ENCODE data around the gene SSX1. TPM values are rescaled to one million over a fixed set of nuclear protein-coding genes. Genes with fewer than 3 reads are reported as not detected.
"Not testable (repeated sequence)": the region's sequence is repeated elsewhere in the genome, so short reads cannot be mapped to it uniquely, and the experiment has no call there.

Gene SSX1, protein sequence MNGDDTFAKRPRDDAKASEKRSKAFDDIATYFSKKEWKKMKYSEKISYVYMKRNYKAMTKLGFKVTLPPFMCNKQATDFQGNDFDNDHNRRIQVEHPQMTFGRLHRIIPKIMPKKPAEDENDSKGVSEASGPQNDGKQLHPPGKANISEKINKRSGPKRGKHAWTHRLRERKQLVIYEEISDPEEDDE
- polyA plus RNA-seq (2013): not detected in 2 replicates

DNA sequence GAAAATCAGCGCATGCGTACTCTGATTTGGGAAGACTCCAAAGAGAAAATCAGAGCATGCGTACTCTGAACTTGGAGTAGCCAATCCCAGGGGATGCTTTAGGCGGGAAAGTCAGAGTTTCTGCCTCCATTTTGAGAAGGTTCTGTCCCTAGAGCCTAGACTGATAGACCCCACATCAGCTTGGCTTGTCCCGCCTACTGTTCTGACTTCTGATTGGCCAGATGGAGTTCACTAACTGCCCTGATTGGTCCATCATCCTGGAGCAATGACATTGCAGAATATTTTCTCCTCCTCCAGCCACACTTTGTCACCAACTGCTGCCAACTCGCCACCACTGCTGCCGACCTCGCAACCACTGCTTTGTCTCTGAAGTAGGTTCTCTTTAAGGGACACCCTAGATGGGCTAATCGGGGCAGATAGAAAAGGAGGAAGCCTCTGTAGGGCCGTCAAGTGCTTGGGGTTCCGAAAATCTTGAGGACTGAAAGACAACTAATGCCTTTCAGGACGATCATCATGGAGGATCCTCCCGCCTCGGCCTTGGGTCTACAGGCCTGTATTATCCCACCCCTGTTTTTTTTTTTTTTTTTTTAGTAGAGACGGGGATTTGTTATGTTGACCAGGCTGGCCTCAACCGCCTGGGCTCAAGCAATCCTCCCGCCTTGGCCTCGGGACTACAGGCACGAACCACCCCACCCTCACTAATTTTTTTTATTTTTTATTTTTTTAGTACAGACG, at the start of gene SSX1:
Gene SSX1, plus strand, starts transcription at position 331 of the 735 bp plus-strand sequence. CDS start 1,850 bp downstream, outside the sequence.
- H2BK5ac ChIP-seq (ENCODE audit: low read depth, low read length, poor library complexity); H3K27me3 ChIP-seq (ENCODE audit: insufficient read depth, low read length); H3K4me1 ChIP-seq (ENCODE audit: control insufficient read depth in 1 of 2, insufficient read depth in 2 of 2, low read length in 2 of 2); H3K4ac ChIP-seq (ENCODE audit: low read depth, low read length); H3K4me3 ChIP-seq (ENCODE audit: low read depth, low read length); H3K79me1 ChIP-seq (ENCODE audit: low read length); H2AK5ac ChIP-seq (ENCODE audit: low read length); H3K79me2 ChIP-seq (ENCODE audit: control insufficient read depth, insufficient read depth, low read length, poor library complexity); H4K8ac ChIP-seq (ENCODE audit: low read depth, low read length); H3K23ac ChIP-seq (ENCODE audit: low read length); H3K14ac ChIP-seq (ENCODE audit: low read length); H3K27ac ChIP-seq (ENCODE audit: low read depth, low read length); H4K91ac ChIP-seq (ENCODE audit: low read depth, low read length); H3K18ac ChIP-seq (ENCODE audit: low read length); H3K4me2 ChIP-seq (ENCODE audit: low read length); H2BK120ac ChIP-seq (ENCODE audit: insufficient read depth, low read length, poor library complexity); H3K9ac ChIP-seq (ENCODE audit: low read length); H2AFZ ChIP-seq (ENCODE audit: insufficient read depth, low read length, poor library complexity); H4K12ac ChIP-seq (ENCODE audit: low read depth, low read length); H2BK12ac ChIP-seq (ENCODE audit: low read length); H3K9me3 ChIP-seq (ENCODE audit: insufficient read depth, low read depth, low read length); H3K36me3 ChIP-seq (ENCODE audit: control insufficient read depth in 1 of 2, insufficient read depth in 2 of 2, low read length in 2 of 2); DNase-seq: not testable (repeated sequence)
- no CpG with 5 or more reads among the region's 20 CpGs for WGBS (ENCODE audit: extremely low coverage, insufficient coverage, insufficient read length)

DNA sequence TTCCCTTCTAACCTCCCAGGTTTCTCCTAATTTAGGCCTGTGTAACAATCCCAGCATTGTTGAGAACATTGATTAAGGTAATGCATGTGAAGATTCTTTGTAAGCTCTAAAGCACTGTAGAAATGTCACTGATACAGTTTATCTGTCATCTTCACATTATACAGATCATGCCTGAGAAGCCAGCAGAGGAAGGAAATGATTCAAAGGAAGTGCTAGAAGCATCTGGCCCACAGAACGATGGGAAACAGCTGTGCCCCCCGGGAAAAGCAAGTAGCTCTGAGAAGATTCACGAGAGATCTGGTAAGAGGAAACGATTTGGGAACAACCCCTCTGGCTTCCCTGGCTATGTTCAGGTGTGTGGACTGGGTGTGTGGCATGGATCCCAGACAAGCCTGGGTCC, 40.9 kb upstream of the SSX1 start:
- H3K27ac ChIP-seq (ENCODE audit: low read depth, low read length); H4K8ac ChIP-seq (ENCODE audit: low read depth, low read length); H3K9ac ChIP-seq (ENCODE audit: low read length); H3K79me2 ChIP-seq (ENCODE audit: control insufficient read depth, insufficient read depth, low read length, poor library complexity); H3K4ac ChIP-seq (ENCODE audit: low read depth, low read length); H2AFZ ChIP-seq (ENCODE audit: insufficient read depth, low read length, poor library complexity); H4K12ac ChIP-seq (ENCODE audit: low read depth, low read length); H3K18ac ChIP-seq (ENCODE audit: low read length); H2BK5ac ChIP-seq (ENCODE audit: low read depth, low read length, poor library complexity); H3K27me3 ChIP-seq (ENCODE audit: insufficient read depth, low read length); H3K4me1 ChIP-seq (ENCODE audit: control insufficient read depth in 1 of 2, insufficient read depth in 2 of 2, low read length in 2 of 2); H2BK120ac ChIP-seq (ENCODE audit: insufficient read depth, low read length, poor library complexity); H2BK12ac ChIP-seq (ENCODE audit: low read length); H3K14ac ChIP-seq (ENCODE audit: low read length); H3K36me3 ChIP-seq (ENCODE audit: control insufficient read depth in 1 of 2, insufficient read depth in 2 of 2, low read length in 2 of 2); H3K23ac ChIP-seq (ENCODE audit: low read length); H3K79me1 ChIP-seq (ENCODE audit: low read length); H3K9me3 ChIP-seq (ENCODE audit: insufficient read depth, low read depth, low read length); H2AK5ac ChIP-seq (ENCODE audit: low read length); H4K91ac ChIP-seq (ENCODE audit: low read depth, low read length); H3K4me3 ChIP-seq (ENCODE audit: low read depth, low read length); H3K4me2 ChIP-seq (ENCODE audit: low read length): not testable (repeated sequence)
- DNase-seq: peak in 1 of 2 donors; percentile 17
- WGBS (ENCODE audit: extremely low coverage, insufficient coverage, insufficient read length): no CpG with 5 or more reads among the region's 4 CpGs

DNA sequence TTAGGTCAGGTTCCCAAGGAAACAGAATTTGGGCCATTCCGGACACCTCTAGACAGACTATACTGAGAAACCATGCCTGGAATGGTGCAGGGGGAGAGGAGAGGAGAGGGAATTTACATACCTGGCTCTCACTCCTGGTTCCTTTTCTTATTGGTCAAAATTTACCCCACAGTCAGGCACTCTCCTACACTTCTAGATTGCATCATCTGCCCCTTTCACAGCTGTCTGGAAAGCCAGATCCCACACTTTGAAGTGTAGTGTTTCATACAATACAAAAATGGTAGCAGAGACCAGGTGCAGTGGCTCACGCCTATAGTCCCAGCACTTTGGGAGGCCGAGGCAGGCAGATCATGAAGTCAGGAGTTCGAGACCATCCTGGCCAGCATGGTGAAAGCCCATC, 31.0 kb upstream of the SSX1 start:
- WGBS (ENCODE audit: extremely low coverage, insufficient coverage, insufficient read length): no CpG with 5 or more reads among the region's 4 CpGs
- H3K79me2 ChIP-seq (ENCODE audit: control insufficient read depth, insufficient read depth, low read length, poor library complexity); H4K91ac ChIP-seq (ENCODE audit: low read depth, low read length): not testable (repeated sequence)

DNA sequence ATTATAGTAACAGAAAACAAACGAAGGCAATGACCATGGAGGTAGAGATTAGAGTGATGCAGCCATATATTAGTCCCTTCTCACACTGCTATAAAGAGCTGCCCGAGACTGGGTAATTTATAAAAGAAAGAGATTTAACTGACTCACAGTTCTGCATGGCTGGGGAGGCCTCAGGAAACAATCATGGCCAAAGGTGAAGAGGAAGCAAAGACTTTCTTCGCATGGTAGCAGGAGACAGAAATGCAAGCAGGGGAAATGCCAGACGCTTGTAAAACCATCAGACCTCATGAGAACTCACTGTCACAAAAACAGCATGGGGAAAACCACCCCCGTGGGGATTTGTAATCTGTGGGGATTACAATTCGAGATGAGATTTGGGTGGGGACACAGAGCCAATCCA, 2.2 kb upstream of the SSX1 start:
- not testable (repeated sequence) for H2BK120ac ChIP-seq (ENCODE audit: insufficient read depth, low read length, poor library complexity); H3K4me1 ChIP-seq (ENCODE audit: control insufficient read depth in 1 of 2, insufficient read depth in 2 of 2, low read length in 2 of 2); H2AK5ac ChIP-seq (ENCODE audit: low read length); H3K4me3 ChIP-seq (ENCODE audit: low read depth, low read length); H3K27me3 ChIP-seq (ENCODE audit: insufficient read depth, low read length); H3K36me3 ChIP-seq (ENCODE audit: control insufficient read depth in 1 of 2, insufficient read depth in 2 of 2, low read length in 2 of 2); DNase-seq; H3K27ac ChIP-seq (ENCODE audit: low read depth, low read length); H3K18ac ChIP-seq (ENCODE audit: low read length); H3K9ac ChIP-seq (ENCODE audit: low read length); H3K79me2 ChIP-seq (ENCODE audit: control insufficient read depth, insufficient read depth, low read length, poor library complexity); H3K9me3 ChIP-seq (ENCODE audit: insufficient read depth, low read depth, low read length); H2AFZ ChIP-seq (ENCODE audit: insufficient read depth, low read length, poor library complexity); H3K14ac ChIP-seq (ENCODE audit: low read length); H3K79me1 ChIP-seq (ENCODE audit: low read length); H2BK12ac ChIP-seq (ENCODE audit: low read length); H4K12ac ChIP-seq (ENCODE audit: low read depth, low read length); H3K23ac ChIP-seq (ENCODE audit: low read length); H4K8ac ChIP-seq (ENCODE audit: low read depth, low read length); H3K4me2 ChIP-seq (ENCODE audit: low read length); H3K4ac ChIP-seq (ENCODE audit: low read depth, low read length); H2BK5ac ChIP-seq (ENCODE audit: low read depth, low read length, poor library complexity); H4K91ac ChIP-seq (ENCODE audit: low read depth, low read length)
- no CpG with 5 or more reads among the region's 6 CpGs for WGBS (ENCODE audit: extremely low coverage, insufficient coverage, insufficient read length)

More for the DNA sequence above, 31.0 kb upstream of the SSX1 start:
- DNase-seq: peak in 1 of 2 donors; percentile 6
- H3K79me1 ChIP-seq (ENCODE audit: low read length); H3K9ac ChIP-seq (ENCODE audit: low read length); H4K8ac ChIP-seq (ENCODE audit: low read depth, low read length); H2AK5ac ChIP-seq (ENCODE audit: low read length); H3K4ac ChIP-seq (ENCODE audit: low read depth, low read length); H3K4me3 ChIP-seq (ENCODE audit: low read depth, low read length); H3K18ac ChIP-seq (ENCODE audit: low read length); H4K12ac ChIP-seq (ENCODE audit: low read depth, low read length); H3K23ac ChIP-seq (ENCODE audit: low read length); H3K27me3 ChIP-seq (ENCODE audit: insufficient read depth, low read length); H3K27ac ChIP-seq (ENCODE audit: low read depth, low read length); H2AFZ ChIP-seq (ENCODE audit: insufficient read depth, low read length, poor library complexity); H3K9me3 ChIP-seq (ENCODE audit: insufficient read depth, low read depth, low read length); H3K14ac ChIP-seq (ENCODE audit: low read length); H3K36me3 ChIP-seq (ENCODE audit: control insufficient read depth in 1 of 2, insufficient read depth in 2 of 2, low read length in 2 of 2); H3K4me1 ChIP-seq (ENCODE audit: control insufficient read depth in 1 of 2, insufficient read depth in 2 of 2, low read length in 2 of 2); H3K4me2 ChIP-seq (ENCODE audit: low read length); H2BK5ac ChIP-seq (ENCODE audit: low read depth, low read length, poor library complexity); H2BK120ac ChIP-seq (ENCODE audit: insufficient read depth, low read length, poor library complexity); H2BK12ac ChIP-seq (ENCODE audit: low read length): not testable (repeated sequence)

Data from trophoblast cell (in vitro differentiated cells and primary cell).